Natural killer cell (primary cell): Measurements from ENCODE around the gene UBA6. TPM values are rescaled to one million over a fixed set of nuclear protein-coding genes. Genes with fewer than 3 reads are reported as not detected.

ENCODE experiments used
- ATAC-seq, 3 donors: fragments of 150-1000 bp in 2 of 3; fragments of 200-7000 bp in 1 of 3; cut with Tn5 transposase; 1 replicate in 1 of 3; 2 replicates in 2 of 3; pipeline ENCODE4 v1.10.0; 2021; ENCODE audit warnings: mild to moderate bottlenecking in 2 of 3, moderate library complexity in 2 of 3
- DNase-seq, 2 donors: peaks; one replicate each; pipeline versions ENCODE4 v3.0.0 to v3.0.0-alpha.2; 2013 to 2021; ENCODE audit warnings: mixed read lengths in 1 of 2
- H3K27ac ChIP-seq: one replicate; pipeline ENCODE4 v1.5.1; 2013; ENCODE audit warnings: mild to moderate bottlenecking, low read length
- H3K27me3 ChIP-seq: one replicate; pipeline ENCODE4 v1.6.1; 2013; ENCODE audit warnings: low read length; ENCODE audit not compliant: control insufficient read depth, insufficient read depth
- H3K36me3 ChIP-seq: one replicate; pipeline ENCODE4 v1.6.1; 2013; ENCODE audit warnings: low read length; ENCODE audit not compliant: control insufficient read depth, insufficient read depth
- H3K4me1 ChIP-seq: one replicate; pipeline ENCODE4 v1.6.1; 2013; ENCODE audit warnings: low read length; ENCODE audit not compliant: control insufficient read depth, insufficient read depth
- H3K4me3 ChIP-seq: one replicate; pipeline ENCODE4 v1.5.1; 2013; ENCODE audit warnings: low read length
- H3K9me3 ChIP-seq: one replicate; pipeline ENCODE4 v1.6.1; 2013; ENCODE audit warnings: low read length; ENCODE audit not compliant: control insufficient read depth, insufficient read depth
- H3K27ac Mint-ChIP-seq, 2 donors: one replicate each; pipeline ENCODE4 v1.8.0; 2022; ENCODE audit warnings: mild to moderate bottlenecking in 2 of 2, mixed read lengths in 2 of 2, moderate library complexity in 1 of 2
- H3K27me3 Mint-ChIP-seq, 2 donors: one replicate each; pipeline ENCODE4 v1.8.0; 2022; ENCODE audit warnings: low read depth in 2 of 2, mixed read lengths in 2 of 2
- H3K36me3 Mint-ChIP-seq: one replicate; pipeline ENCODE4 v1.8.0; 2022; ENCODE audit warnings: mixed read lengths
- H3K4me1 Mint-ChIP-seq, 2 donors: one replicate each; pipeline ENCODE4 v1.8.0; 2022; ENCODE audit warnings: mixed read lengths in 2 of 2
- H3K4me3 Mint-ChIP-seq: one replicate; pipeline ENCODE4 v1.8.0; 2022; ENCODE audit warnings: mild to moderate bottlenecking, moderate library complexity, mixed read lengths
- H3K9me3 Mint-ChIP-seq, 2 donors: one replicate each; pipeline ENCODE4 v1.8.0; 2022; ENCODE audit warnings: mixed read lengths in 2 of 2
- CTCF ChIP-seq: fragments of 200-600 bp; IDR thresholded peaks from one replicate; pipeline ENCODE4 v1.8.0; 2022; ENCODE audit warnings: antibody characterized with exemption
- WGBS: methylation state at CpG from one replicate; pipeline ENCODE4 v1.1.7; 2013; ENCODE audit warnings: missing lambda C conversion rate; ENCODE audit not compliant: insufficient coverage; 5-methylcytosine and 5-hydroxymethylcytosine counted together
- intact Hi-C: fragments of 100-400 bp; cut with micrococcal nuclease; formaldehyde crosslinking; loops from one replicate; pipeline ENCODE4 v1.14.2; 2022
- total RNA-seq, 4 donors: library from RNA; stranded (reverse); fragments of 120-200 nt in 1 of 4; gene quantifications; one replicate each; pipeline versions ENCODE4 v1.2.3 to v1.2.4, GENCODE V29; 2013 to 2022

UBA6 gene
- total RNA-seq, 3 donors from 2014 or later (not counting 1 experiment from before 2014, with no cell fraction given): 54.3 to 77.7 (median 55.3) TPM

DNA sequence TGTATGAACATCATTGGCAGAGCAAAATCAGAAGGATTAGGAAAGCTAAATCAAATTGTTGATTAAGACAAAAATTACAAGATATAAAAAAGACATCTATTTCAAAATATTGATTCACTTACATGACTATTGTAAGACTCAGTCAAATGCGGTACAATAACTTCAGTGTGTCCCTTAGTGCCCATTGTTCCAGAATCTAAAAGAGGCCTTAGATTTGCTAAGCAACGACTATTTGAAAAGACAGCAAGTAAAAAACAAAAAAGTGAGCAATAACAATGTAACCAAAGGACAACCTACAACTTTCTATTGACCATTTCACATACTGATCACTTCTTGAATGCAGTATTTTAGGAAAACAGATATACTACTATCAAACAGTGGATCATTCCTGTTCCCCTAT is 65.6 kb downstream of the UBA6 start:
- no peak for ATAC-seq
- Mint-ChIP-seq H3K4me3 (no peak overlapping the region), H3K9me3 (no peaks in the 10 kb centered on the region), H3K27ac (no peak overlapping the region), H3K4me1 (no peaks in the 10 kb centered on the region), H3K27me3 (no peaks in the 10 kb centered on the region), H3K36me3 (peaks cover 32% of the 10 kb centered on the region)
- no peaks in the 10 kb centered on the region for H3K27me3 ChIP-seq
- DNase-seq: no peak
- peaks cover 4% of the 10 kb centered on the region for H3K4me1 ChIP-seq
- H3K4me3 ChIP-seq: no peak overlapping the region
- no peaks in the 10 kb centered on the region for H3K9me3 ChIP-seq
- intact Hi-C loops: no loop called here
- WGBS: 100% methylated on average over 2 of the region's 2 CpGs
- TF ChIP-seq CTCF: no peak
- peaks cover 63% of the 10 kb centered on the region for H3K36me3 ChIP-seq
- H3K27ac ChIP-seq: no peak overlapping the region

DNA sequence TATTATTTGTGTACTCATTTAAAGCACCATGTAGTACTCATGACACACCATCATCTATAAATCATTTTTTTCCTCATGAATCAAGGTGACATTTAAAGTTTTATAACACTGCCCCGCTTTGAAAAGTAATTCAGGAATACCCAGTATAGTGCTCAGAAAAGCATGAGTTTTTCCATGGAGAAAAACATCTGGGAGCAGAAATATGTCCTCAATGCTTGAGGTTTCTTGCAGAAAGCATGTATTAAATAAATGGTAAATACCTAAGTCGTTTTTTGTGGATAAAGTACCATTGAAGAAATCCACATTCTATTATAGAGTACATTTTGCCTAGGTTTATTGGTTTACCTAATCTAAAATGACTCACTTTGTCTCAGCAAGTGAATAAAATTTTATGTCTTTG is 66.2 kb downstream of the UBA6 start:
- Mint-ChIP-seq H3K9me3 (no peaks in the 10 kb centered on the region), H3K27ac (no peak overlapping the region), H3K36me3 (peaks cover 32% of the 10 kb centered on the region), H3K4me1 (no peaks in the 10 kb centered on the region), H3K4me3 (no peak overlapping the region), H3K27me3 (no peaks in the 10 kb centered on the region)
- no peaks in the 10 kb centered on the region for H3K27me3 ChIP-seq
- no peak for TF ChIP-seq CTCF
- peaks cover 4% of the 10 kb centered on the region for H3K4me1 ChIP-seq
- WGBS: 100% methylated on average over 1 of the region's 2 CpGs
- no peak for ATAC-seq
- H3K9me3 ChIP-seq: no peaks in the 10 kb centered on the region
- H3K36me3 ChIP-seq: peaks cover 66% of the 10 kb centered on the region
- no peak overlapping the region for H3K27ac ChIP-seq
- intact Hi-C loops: no loop called here
- no peak for DNase-seq
- H3K4me3 ChIP-seq: no peak overlapping the region

DNA sequence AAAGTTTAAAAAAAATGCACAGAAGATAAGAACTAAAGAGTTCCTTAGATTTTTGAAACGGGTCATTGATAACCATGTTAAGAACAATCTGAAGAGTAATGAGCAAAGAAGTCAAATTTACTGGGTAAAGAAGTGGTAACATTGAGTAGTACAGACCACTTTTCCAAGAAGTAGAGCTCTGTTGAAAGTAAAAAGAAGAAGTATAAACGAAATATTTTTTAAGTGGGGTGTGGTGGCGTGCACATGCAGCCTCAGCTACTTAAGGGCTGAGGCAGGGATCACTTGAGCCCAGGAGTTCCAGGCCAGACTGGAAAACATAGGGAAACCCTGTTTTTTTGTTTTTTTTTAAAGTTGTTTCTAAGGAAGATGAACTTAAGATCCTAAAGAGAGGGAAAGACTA is 68.5 kb downstream of the UBA6 start:
- Histone ChIP-seq H3K9me3 (no peaks in the 10 kb centered on the region), H3K36me3 (peaks cover 68% of the 10 kb centered on the region), H3K4me3 (no peak overlapping the region), H3K4me1 (no peaks in the 10 kb centered on the region), H3K27ac (no peak overlapping the region), H3K27me3 (no peaks in the 10 kb centered on the region)
- Mint-ChIP-seq H3K4me1 (no peaks in the 10 kb centered on the region), H3K27ac (peak overlapping the region; percentile 7 to 58), H3K36me3 (peaks cover 19% of the 10 kb centered on the region), H3K4me3 (no peak overlapping the region), H3K27me3 (no peaks in the 10 kb centered on the region), H3K9me3 (no peaks in the 10 kb centered on the region)
- no peak for TF ChIP-seq CTCF
- ATAC-seq (peak in 1 of 3 donors; percentile 17), DNase-seq (no peak)
- intact Hi-C loops: no loop called here
- whole genome bisulfite sequencing: 47% methylated on average over 3 of the region's 3 CpGs

DNA sequence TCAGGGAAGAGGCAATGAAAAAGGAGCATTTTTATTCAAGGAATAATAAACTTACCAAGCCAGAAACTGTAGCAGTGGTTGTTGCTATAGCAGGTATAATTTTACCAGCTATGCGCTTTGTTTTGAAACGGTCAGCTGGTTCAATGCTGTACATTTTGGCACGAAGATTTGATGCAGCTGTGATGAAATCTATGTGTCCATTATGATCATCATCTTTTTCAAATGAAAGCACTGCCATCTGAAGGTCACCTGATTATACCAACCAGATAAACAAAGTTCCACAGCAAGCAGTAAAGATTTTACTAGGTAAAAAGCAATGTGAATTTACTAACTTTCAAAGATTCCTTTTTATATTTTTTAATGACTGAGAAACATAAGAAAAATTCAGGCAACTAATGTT is 76.0 kb downstream of the UBA6 start:
- H3K27me3 ChIP-seq: no peaks in the 10 kb centered on the region
- peak in 1 of 2 donors; percentile 9 for DNase-seq
- no peak overlapping the region for H3K27ac ChIP-seq
- H3K4me1 ChIP-seq: no peaks in the 10 kb centered on the region
- Mint-ChIP-seq H3K9me3 (no peaks in the 10 kb centered on the region), H3K27me3 (no peaks in the 10 kb centered on the region), H3K4me3 (no peak overlapping the region), H3K4me1 (no peaks in the 10 kb centered on the region), H3K27ac (no peak overlapping the region), H3K36me3 (peaks cover 22% of the 10 kb centered on the region)
- TF ChIP-seq CTCF: no peak
- intact Hi-C loops: no loop called here
- WGBS: 93% methylated on average over 3 of the region's 3 CpGs
- no peaks in the 10 kb centered on the region for H3K9me3 ChIP-seq
- H3K4me3 ChIP-seq: no peak overlapping the region
- no peak for ATAC-seq
- H3K36me3 ChIP-seq: peaks cover 71% of the 10 kb centered on the region
